HG03095 (cell line): Measurements from ENCODE around the gene ERGIC3.
"Not testable (repeated sequence)": the region's sequence is repeated elsewhere in the genome, so short reads cannot be mapped to it uniquely, and the experiment has no call there.

Source experiments
- ATAC-seq: cut with Tn5 transposase; IDR thresholded peaks from one replicate; pipeline ENCODE4 v1.9.1; 2021; ENCODE audit warnings: moderate library complexity; ENCODE audit not compliant: unreplicated experiment

ERGIC3 gene

GRCh38 chr20:35517767-35518166, 24.1 kb upstream of the ERGIC3 start:
- ATAC-seq: not testable (repeated sequence)

GRCh38 chr20:35518955-35519354, 22.9 kb upstream of the ERGIC3 start:
- ATAC-seq: no peak

- no peak for ATAC-seq
Observed at GRCh38 chr20:35523298-35523888, 18.5 kb upstream of the ERGIC3 start.

- no peak for ATAC-seq
Observed at GRCh38 chr20:35525639-35526038, 16.2 kb upstream of the ERGIC3 start.

- no peak for ATAC-seq
Observed at GRCh38 chr20:35527122-35527769, 14.6 kb upstream of the ERGIC3 start.

GRCh38 chr20:35529552-35529951, 12.3 kb upstream of the ERGIC3 start, which contains the start of gene C20orf173:
Gene C20orf173, minus strand, starts transcription at chr20:35529652. Its CDS starts 279 bp downstream, at chr20:35529373.
- ATAC-seq: no peak

GRCh38 chr20:35539756-35540212, 2.1 kb upstream of the ERGIC3 start:
- peak; percentile 69 for ATAC-seq

GRCh38 chr20:35541118-35541782, 628 bp upstream of the ERGIC3 start:
- ATAC-seq: no peak

GRCh38 chr20:35542990-35543389, 1.1 kb downstream of the ERGIC3 start:
- ATAC-seq: no peak

- no peak for ATAC-seq
Observed at GRCh38 chr20:35544436-35544835, 2.6 kb downstream of the ERGIC3 start.

GRCh38 chr20:35544941-35545340, 3.1 kb downstream of the ERGIC3 start:
- ATAC-seq: not testable (repeated sequence)

- no peak for ATAC-seq
Observed at GRCh38 chr20:35546127-35546526, 4.2 kb downstream of the ERGIC3 start.

GRCh38 chr20:35547329-35547728, 5.5 kb downstream of the ERGIC3 start:
- ATAC-seq: no peak

- no peak for ATAC-seq
Observed at GRCh38 chr20:35551503-35551902, 9.6 kb downstream of the ERGIC3 start.

- ATAC-seq: no peak
Observed at GRCh38 chr20:35552914-35553313, 11.0 kb downstream of the ERGIC3 start.

- not testable (repeated sequence) for ATAC-seq
Observed at GRCh38 chr20:35555461-35555860, 13.6 kb downstream of the ERGIC3 start.

- no peak for ATAC-seq
Observed at GRCh38 chr20:35555951-35556645, 14.2 kb downstream of the ERGIC3 start.

GRCh38 chr20:35556871-35557270, 15.0 kb downstream of the ERGIC3 start:
- no peak for ATAC-seq

GRCh38 chr20:35558451-35558850, 16.6 kb downstream of the ERGIC3 start:
- no peak for ATAC-seq

- ATAC-seq: no peak
Observed at GRCh38 chr20:35559042-35559693, 17.3 kb downstream of the ERGIC3 start.

- no peak for ATAC-seq
Observed at GRCh38 chr20:35560105-35560511, 18.2 kb downstream of the ERGIC3 start.
